ENCODE measurements around the gene THSD4.

DNA sequence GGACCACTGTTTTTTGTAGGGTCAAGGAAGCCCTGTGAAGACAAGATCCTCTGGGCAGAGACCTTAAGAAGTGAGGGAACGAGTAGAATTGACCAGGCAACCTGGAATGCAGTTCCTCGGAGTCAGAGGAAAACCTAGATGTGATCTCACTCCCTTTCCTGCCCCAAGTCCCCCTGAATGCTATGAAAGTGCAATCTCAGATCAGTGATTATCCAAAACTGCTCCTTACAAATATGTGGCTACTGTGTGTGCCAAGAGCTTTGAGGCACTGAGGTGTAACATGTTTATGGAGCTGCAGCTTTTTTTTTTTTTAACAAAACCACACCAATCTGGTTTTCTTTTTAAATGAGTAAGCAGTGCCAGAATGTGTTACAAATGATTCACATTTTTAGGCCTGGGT is 35.8 kb downstream of the THSD4 start:
- TF ChIP-seq EZH2 (IDR thresholded peaks at IDR 0.05; ENCODE audit: insufficient read depth, low read length) = no peak
- no peak for TF ChIP-seq CTCF (IDR thresholded peaks at IDR 0.05; ENCODE audit: insufficient read depth, low read depth, low read length)
